Memory B cell (primary cell): ENCODE measurements around the gene GALNT2.

ENCODE experiments used
- ATAC-seq: fragments of 150-1000 bp; cut with Tn5 transposase; 2 replicates; pipeline ENCODE4 v1.10.0; 2021; ENCODE audit warnings: low read depth, mild to moderate bottlenecking, moderate library complexity
- DNase-seq, 2 donors: peaks; one replicate each; pipeline ENCODE4 v3.0.0; 2022; ENCODE audit warnings: low spot score in 2 of 2
- H3K27ac Mint-ChIP-seq: one replicate; pipeline ENCODE4 v1.8.0; 2022; ENCODE audit warnings: mild to moderate bottlenecking, moderate library complexity, mixed read lengths
- H3K27me3 Mint-ChIP-seq: one replicate; pipeline ENCODE4 v1.8.0; 2022; ENCODE audit warnings: mixed read lengths
- H3K36me3 Mint-ChIP-seq: one replicate; pipeline ENCODE4 v1.8.0; 2022; ENCODE audit warnings: mild to moderate bottlenecking, mixed read lengths
- H3K4me1 Mint-ChIP-seq: one replicate; pipeline ENCODE4 v1.8.0; 2022; ENCODE audit warnings: mixed read lengths
- H3K4me3 Mint-ChIP-seq: one replicate; pipeline ENCODE4 v1.8.0; 2022; ENCODE audit warnings: mild to moderate bottlenecking, moderate library complexity, mixed read lengths
- H3K9me3 Mint-ChIP-seq: one replicate; pipeline ENCODE4 v1.8.0; 2022; ENCODE audit warnings: mixed read lengths

Gene GALNT2

DNA sequence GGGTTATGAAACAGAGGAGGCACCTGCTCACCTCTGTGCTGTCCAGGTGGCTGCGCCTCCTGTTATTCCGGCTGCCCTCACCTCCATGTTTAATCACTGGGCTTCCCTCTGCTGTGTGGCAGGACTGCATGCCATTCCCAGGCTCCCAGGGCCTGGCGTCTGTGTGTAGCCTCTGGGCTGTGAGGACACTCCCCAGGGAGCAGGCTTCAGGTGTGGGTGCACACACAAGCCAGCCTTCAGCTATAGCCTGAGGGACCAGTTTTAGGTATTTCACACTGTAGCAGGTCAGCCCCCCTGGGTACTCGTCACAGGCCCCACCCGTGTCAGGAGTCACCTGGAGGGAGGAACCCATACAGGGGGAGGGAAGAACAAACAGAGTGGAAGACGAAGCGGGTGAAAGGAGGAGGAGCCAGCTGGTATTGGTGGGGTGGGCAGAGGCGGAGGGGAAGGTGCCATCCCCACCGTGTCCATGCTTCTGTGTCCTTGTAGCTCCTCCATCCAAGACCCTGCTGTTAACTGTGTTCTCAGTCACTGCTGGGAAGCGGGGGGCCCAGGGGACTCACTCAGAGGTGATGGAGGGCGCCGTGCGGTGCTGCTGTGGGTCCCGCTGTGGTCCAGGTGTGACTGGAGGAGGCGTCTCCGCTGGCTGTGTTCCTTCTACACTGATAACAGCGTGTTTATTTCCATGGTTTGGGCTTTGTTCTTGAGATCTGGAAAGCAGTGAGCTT is 200.5 kb downstream of the GALNT2 start:
- Mint-ChIP-seq H3K4me1 (peaks cover 11% of the 10 kb centered on the region), H3K4me3 (no peak overlapping the region), H3K9me3 (no peaks in the 10 kb centered on the region), H3K27me3 (no peaks in the 10 kb centered on the region), H3K36me3 (peaks cover 15% of the 10 kb centered on the region), H3K27ac (peak overlapping the region; percentile 45)
- ATAC-seq (no peak), DNase-seq (no peak)

DNA sequence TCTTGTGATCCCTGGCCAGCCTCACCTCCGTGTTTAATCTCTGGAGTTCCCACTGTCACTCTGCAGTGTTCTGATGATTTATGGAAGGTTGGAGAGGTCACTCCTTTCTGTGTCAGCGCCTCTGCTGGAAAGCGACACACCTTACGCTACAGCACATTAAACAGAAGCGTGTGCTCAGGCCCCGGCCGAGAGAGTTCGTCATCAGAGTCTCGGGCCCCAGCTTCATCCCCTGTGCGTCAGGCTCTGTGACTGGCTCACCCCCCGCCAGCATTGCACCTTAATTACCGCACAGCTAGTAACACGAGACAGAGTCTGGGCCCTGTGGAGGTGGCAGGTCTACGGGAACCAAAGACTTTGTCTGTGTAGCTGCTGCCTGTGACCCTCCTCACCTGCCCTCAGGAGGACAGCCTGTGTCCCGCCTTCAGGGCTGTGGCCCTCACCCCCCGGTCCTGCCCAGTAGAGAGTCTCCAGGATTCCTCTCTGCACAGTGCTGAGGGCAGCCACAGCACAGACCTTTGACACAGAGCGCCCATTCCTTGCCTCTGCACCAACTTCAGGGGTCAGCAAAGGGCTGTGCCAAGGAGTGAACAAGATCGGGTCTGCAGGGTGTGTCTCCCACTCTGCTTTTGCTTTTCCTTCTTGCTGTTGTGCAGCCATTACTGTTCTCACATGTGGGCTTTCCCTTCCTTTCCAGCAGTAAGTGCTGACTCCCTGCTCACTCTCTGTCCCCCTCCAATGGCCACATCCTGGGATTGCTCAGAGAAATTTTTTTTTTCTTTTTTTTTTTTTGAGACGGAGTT is 201.5 kb downstream of the GALNT2 start:
- no peak for DNase-seq
- peaks cover 13% of the 10 kb centered on the region for H3K36me3 Mint-ChIP-seq
- ATAC-seq: no peak
- no peaks in the 10 kb centered on the region for H3K9me3 Mint-ChIP-seq
- H3K4me3 Mint-ChIP-seq: no peak overlapping the region
- H3K27ac Mint-ChIP-seq: no peak overlapping the region
- H3K4me1 Mint-ChIP-seq: peaks cover 11% of the 10 kb centered on the region
- H3K27me3 Mint-ChIP-seq: no peaks in the 10 kb centered on the region

DNA sequence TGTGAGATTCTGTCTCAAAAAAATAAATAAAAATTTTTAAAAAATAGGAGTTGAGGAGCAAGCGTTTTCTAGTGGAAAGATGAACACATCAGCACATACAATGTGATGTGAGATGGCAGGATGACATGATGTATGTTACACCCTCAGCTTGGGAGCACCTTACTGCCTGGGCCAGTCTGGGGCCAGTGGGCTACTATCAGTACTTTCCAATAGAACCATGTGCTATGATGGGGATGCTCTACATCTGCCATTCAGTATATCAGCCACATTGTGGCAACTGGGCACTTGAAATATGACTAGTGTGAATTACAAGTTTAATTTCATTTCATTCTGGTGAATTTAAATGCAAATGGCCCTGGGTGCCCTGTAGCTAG is 203.1 kb downstream of the GALNT2 start:
- Mint-ChIP-seq H3K27ac (peak overlapping the region; percentile 48), H3K4me3 (peak overlapping the region; percentile 30), H3K4me1 (peaks cover 19% of the 10 kb centered on the region), H3K27me3 (no peaks in the 10 kb centered on the region), H3K9me3 (no peaks in the 10 kb centered on the region), H3K36me3 (peaks cover 7% of the 10 kb centered on the region)
- DNase-seq: no peak
- ATAC-seq: no peak

DNA sequence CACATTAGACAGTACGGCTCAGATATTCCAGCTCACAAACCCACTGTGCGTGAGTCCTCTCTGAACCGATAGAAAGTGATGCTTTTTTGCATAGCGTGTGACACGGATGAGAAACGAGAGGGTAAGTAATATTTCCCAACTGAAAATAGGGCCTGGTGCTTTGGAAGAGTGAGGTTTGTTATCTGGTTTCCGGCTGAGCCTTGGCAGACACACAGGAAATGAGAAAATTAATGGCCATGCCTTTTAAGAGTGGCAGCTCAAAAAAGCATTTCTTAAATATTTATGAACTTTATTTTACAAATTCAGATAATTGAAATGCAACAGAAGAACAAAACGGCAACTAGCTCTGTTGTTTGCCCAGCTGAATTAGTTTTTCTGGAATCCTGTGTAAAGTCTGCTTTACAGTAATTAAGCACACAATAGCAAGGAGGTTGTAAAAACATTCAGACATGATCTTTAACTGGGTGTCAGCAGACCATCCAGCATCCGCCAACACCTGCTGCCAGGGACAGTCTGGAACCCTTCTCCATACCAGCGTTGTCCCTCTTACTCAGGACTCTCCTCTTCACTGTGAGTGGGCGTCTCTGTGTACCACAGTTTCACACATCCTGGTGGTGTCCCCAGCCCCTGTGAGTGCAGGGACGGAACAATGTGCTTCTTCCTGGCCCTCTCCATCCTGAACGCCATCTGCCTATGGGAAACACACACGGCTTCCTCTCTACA is 203.7 kb downstream of the GALNT2 start:
- no peak for ATAC-seq

DNA sequence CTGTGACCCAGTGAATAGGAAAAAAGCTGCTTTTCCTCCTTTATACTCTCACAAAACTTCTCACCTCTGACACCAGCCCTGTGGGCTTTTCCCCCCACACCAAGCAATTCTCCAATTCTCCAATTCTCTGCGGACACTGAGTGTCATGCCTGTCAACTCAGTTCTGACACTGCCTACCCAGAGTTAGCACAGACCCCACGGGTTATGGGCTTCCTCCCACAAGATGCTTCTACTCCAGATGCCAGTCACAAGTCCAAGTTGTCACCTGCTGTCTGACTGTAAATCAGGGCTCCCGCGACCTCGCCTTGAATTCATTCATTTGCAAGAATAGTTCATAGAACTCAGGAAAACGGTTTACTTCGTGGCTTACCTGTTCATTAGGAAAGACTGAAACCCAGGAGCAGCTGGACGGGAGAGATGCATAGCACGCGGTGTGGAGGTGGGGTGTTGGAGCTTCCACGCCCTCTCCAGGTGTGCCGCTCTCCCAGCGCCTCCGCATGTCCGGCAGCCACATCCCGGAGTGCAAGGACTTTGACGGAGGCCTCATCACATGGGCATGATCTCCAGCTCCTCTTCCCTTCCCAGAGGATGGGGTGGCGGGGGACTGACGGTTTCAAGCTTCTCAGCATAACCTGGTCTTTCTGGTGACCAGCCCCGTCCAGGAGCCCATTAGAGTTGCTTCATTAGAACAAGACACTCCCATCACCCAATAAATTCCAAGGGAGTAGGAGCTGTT is 204.4 kb downstream of the GALNT2 start:
- Mint-ChIP-seq H3K4me3 (no peak overlapping the region), H3K4me1 (peaks cover 20% of the 10 kb centered on the region), H3K27ac (peak overlapping the region; percentile 12), H3K9me3 (no peaks in the 10 kb centered on the region), H3K36me3 (peaks cover 8% of the 10 kb centered on the region), H3K27me3 (no peaks in the 10 kb centered on the region)
- DNase-seq (no peak), ATAC-seq (no peak)

More for the DNA sequence above, 203.7 kb downstream of the GALNT2 start:
- Mint-ChIP-seq H3K4me3 (peak overlapping the region; percentile 30), H3K36me3 (peaks cover 6% of the 10 kb centered on the region), H3K27ac (peak overlapping the region; percentile 48), H3K27me3 (no peaks in the 10 kb centered on the region), H3K4me1 (peaks cover 19% of the 10 kb centered on the region), H3K9me3 (no peaks in the 10 kb centered on the region)
- DNase-seq: no peak

DNA sequence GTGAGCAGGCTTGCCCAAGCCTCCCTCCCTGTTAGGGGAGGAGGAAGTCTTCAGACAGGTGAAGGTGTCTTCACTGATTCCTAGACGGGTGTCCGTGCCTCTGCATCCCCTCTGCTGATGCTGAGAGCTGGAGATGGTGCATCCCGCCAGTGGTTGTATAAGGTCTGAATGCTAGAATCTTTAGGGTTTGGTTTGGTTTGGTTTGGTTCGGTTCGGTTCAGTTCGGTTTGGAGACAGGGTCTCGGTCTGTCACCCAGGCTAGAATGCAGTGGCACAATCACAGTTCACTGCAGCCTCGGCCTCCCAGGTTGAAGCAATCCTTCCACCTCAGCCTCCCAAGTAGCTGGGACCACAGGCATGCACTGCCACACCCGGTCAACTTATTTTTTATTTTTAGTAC is 205.5 kb downstream of the GALNT2 start:
- H3K27ac Mint-ChIP-seq: no peak overlapping the region
- H3K9me3 Mint-ChIP-seq: no peaks in the 10 kb centered on the region
- peaks cover 25% of the 10 kb centered on the region for H3K4me1 Mint-ChIP-seq
- peaks cover 2% of the 10 kb centered on the region for H3K36me3 Mint-ChIP-seq
- H3K27me3 Mint-ChIP-seq: no peaks in the 10 kb centered on the region
- H3K4me3 Mint-ChIP-seq: no peak overlapping the region
- ATAC-seq (no peak), DNase-seq (no peak)

DNA sequence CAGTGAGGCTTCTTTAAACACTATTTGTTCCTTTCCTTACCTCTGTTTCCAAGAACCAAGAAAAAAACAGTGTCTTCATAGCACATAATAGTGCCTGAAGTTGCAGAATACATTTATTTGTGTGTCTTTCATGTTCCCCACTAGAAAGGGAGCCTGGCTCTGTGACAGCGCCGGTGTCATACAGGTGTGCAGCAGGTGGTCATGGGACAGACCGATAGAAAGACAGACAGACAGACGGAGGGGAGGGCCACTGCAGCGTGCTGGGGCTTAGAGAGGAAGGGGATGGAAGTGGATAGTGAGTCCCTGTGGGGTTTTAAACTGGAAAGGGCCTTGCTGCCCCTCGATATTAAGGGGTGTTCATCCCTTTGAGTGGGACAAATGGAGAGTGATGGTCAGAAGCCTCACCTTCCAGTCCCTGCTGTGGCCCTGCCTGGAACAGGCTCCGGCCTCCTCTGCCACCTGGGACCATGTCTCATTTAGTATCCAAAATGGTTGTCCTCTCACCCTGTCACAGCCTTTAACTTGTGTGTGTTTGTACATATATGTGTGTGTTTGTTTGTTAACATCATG is 206.2 kb downstream of the GALNT2 start:
- DNase-seq (no peak), ATAC-seq (no peak)
- Mint-ChIP-seq H3K9me3 (no peaks in the 10 kb centered on the region), H3K27ac (peak overlapping the region; percentile 38), H3K27me3 (no peaks in the 10 kb centered on the region), H3K36me3 (peaks cover 2% of the 10 kb centered on the region), H3K4me3 (no peak overlapping the region), H3K4me1 (peaks cover 27% of the 10 kb centered on the region)

DNA sequence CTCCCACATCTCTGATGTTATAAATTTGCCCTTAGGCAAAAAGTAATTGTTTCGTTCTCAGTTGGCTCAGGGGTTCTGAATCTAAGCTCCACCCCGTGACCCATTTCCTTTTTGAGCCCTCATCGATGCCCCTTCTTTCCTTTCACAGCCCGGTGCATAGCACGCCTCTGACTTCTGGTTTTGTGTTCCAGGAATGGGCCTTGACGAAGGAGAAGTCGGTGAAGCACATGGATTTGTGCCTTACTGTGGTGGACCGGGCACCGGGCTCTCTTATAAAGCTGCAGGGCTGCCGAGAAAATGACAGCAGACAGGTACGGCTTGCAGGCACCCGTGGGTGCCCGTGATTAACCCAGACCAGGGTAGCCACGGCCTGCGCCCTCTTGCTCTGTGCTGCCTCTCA is 207.2 kb downstream of the GALNT2 start:
- H3K36me3 Mint-ChIP-seq: peaks cover 6% of the 10 kb centered on the region
- H3K4me1 Mint-ChIP-seq: peaks cover 36% of the 10 kb centered on the region
- peak overlapping the region; percentile 38 for H3K27ac Mint-ChIP-seq
- peak overlapping the region; percentile 69 for H3K4me3 Mint-ChIP-seq
- DNase-seq: no peak
- ATAC-seq: peak; percentile 58
- H3K9me3 Mint-ChIP-seq: no peaks in the 10 kb centered on the region
- H3K27me3 Mint-ChIP-seq: no peaks in the 10 kb centered on the region

DNA sequence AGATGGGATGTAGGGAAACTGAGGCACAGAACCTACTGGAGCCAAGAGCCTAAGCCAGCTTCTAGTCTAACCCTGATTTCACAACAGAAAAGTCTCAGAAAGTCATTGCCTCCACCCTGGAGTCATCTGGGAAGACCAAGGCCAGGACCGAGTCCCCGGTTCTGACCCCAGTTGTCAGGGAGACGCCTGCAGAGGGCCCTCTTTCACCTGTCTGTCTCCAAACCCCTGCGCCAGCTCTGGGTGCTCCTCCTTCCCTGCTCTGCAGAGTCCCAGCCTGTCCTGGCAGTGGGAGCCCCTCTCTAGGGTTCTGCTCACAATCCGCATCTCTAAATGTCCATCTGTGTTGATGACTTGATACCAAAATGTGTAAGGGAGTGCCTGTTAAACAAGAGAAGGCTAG is 209.4 kb downstream of the GALNT2 start:
- ATAC-seq (no peak), DNase-seq (no peak)
- H3K4me3 Mint-ChIP-seq: no peak overlapping the region
- no peak overlapping the region for H3K27ac Mint-ChIP-seq
- peaks cover 32% of the 10 kb centered on the region for H3K4me1 Mint-ChIP-seq
- H3K9me3 Mint-ChIP-seq: no peaks in the 10 kb centered on the region
- H3K27me3 Mint-ChIP-seq: no peaks in the 10 kb centered on the region
- H3K36me3 Mint-ChIP-seq: peaks cover 13% of the 10 kb centered on the region

DNA sequence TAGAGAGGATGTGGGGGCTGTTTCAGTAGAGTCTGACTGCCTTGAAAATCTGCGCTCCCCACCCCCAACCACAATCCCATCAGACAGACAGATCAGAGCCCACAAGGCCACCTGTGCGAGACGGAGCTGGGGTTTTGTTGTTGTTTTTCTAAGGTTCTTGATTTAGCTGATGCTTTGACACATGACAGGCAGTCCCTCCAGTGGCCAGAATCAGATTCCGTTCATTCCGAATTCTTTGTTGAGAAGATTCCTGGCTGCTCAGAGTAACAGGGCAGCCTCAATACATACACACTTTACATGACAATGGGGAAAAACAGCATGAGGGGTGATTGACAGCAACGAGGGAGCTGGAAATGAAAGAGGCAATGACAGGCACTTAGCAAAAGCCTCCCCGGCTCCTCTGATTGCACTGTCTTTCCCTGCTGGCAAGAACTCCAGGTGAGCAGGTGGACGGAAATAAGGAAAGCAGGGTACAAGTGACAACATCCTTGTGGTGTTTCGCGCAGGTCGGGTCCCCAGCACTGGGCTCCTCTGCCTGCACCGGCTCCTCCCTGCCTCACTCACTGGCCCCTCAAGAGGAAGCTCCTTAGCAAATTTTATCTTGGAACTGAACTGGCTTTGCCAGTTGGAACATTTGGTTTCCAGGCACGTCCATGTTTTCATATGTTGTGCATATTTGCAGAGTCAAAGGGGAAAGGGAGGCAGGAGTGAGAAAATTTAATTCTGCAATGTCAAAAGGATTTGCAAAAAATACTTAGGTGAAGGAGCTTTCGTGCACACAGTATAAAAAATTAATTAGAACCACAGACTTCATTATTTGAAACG is 210.4 kb downstream of the GALNT2 start:
- peaks cover 39% of the 10 kb centered on the region for H3K4me1 Mint-ChIP-seq
- no peak overlapping the region for H3K4me3 Mint-ChIP-seq
- H3K27me3 Mint-ChIP-seq: no peaks in the 10 kb centered on the region
- no peak for DNase-seq
- no peaks in the 10 kb centered on the region for H3K9me3 Mint-ChIP-seq
- ATAC-seq: peak; percentile 55
- H3K36me3 Mint-ChIP-seq: peaks cover 13% of the 10 kb centered on the region
- H3K27ac Mint-ChIP-seq: peak overlapping the region; percentile 45

DNA sequence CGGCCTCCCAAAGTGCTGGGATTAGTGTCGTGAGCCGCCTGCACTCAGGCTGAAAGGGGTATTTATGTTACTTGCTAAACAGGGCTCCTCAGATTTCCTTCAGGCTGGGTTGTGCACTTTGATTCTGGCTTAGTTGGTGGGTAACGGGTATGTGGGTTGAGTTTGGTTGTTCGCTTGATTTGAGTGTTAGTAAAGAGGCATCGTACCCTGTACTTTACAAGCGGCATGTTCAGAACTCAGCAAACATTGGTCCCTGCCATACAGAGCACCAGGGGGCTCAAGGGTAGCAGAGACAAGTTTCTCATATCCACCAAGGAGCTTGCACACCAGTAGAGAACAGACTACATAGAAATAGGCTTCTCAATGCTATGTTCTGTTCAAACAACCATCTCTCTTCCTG is 211.3 kb downstream of the GALNT2 start:
- Mint-ChIP-seq H3K9me3 (no peaks in the 10 kb centered on the region), H3K27ac (no peak overlapping the region), H3K27me3 (no peaks in the 10 kb centered on the region), H3K36me3 (peaks cover 13% of the 10 kb centered on the region), H3K4me3 (no peak overlapping the region), H3K4me1 (peaks cover 39% of the 10 kb centered on the region)
- no peak for ATAC-seq
- no peak for DNase-seq

DNA sequence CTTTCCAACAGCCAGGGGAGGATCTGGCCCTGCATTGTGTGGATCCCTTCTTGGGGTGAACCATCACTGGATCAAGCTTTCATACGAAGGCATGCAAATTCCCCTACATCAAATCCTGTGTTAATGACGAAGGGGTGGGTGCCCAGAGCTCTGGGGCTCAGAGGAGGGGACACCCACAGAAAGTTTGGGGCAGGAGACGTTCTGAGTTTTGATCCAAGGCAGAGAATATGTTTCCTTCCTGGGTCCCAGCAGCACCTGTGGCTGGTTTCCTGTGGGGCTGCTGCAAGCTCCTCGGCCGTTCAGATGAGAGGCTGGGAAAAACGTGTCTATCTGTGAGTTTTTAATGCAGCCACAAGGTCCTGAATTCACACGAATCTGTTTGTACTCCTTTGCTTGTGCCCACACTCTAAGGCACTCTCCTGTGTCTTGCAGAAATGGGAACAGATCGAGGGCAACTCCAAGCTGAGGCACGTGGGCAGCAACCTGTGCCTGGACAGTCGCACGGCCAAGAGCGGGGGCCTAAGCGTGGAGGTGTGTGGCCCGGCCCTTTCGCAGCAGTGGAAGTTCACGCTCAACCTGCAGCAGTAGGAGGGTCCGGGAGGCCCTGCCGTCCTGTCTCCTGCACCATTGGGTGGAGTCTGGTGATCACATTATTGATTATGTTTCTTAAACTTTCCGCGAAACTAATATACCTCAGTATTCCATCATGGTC is 212.0 kb downstream of the GALNT2 start:
- peaks cover 36% of the 10 kb centered on the region for H3K4me1 Mint-ChIP-seq
- H3K36me3 Mint-ChIP-seq: peaks cover 13% of the 10 kb centered on the region
- H3K4me3 Mint-ChIP-seq: no peak overlapping the region
- DNase-seq (no peak), ATAC-seq (no peak)
- H3K9me3 Mint-ChIP-seq: no peaks in the 10 kb centered on the region
- H3K27me3 Mint-ChIP-seq: no peaks in the 10 kb centered on the region
- H3K27ac Mint-ChIP-seq: no peak overlapping the region
